ENCODE data around the gene IQSEC1. TPM values are rescaled to one million over a fixed set of nuclear protein-coding genes. Genes with fewer than 3 reads are reported as not detected.

Gene IQSEC1
- total and polyA plus RNA-seq, 2 of the 8 experiments (the other 6 are each of a cell fraction or from before 2014, with no cell fraction given), result 6.8 to 28.8 TPM

DNA sequence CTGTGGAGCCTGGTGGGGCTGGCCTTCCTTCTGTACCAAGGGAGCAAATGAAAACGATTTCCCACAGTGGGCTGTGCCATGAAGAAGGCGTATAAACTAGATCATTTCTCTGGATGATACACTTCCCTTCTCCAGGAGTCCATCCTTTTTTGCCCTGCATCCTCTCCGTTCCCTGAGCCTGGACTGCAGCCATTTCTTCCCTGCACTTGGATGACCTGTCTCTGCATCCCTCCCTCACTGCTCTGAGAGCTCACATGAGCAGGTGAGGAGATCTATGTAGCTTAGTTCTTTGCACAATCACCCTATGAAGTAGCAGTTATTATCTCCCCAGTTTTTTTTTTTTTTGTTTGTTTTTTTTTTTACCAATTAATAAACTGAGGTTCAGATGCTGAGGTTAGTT lies 46.7 kb downstream of the IQSEC1 start:
- no peak overlapping the region for H3K18ac ChIP-seq (ENCODE audit: extremely low read depth, low read length)
- no peak overlapping the region for H3K23ac ChIP-seq (ENCODE audit: insufficient read length)
- H4K5ac ChIP-seq (ENCODE audit: insufficient read length, low read depth, low read length), result no peak overlapping the region
- H3K79me1 ChIP-seq (ENCODE audit: low read depth, low read length), result peaks cover 2% of the 10 kb centered on the region; the same call in 1 of the 2 replicates
- FAIRE-seq (no peak), DNase-seq (ENCODE audit: low read depth in 1 of 2, low spot score in 2 of 2) (no peak)
- H2BK120ac ChIP-seq (replicated peaks; ENCODE audit: low read depth, low read length), result no peak overlapping the region
- no peak overlapping the region for H3K14ac ChIP-seq (ENCODE audit: insufficient read length)
- H3K9ac ChIP-seq (replicated peaks in 1 of 4; ENCODE audit: extremely low read depth in 1 of 4, low read depth in 3 of 4, low read length in 3 of 4), result no peak overlapping the region
- peaks cover 6% of the 10 kb centered on the region; the same call in 1 of the 2 replicates for H3K23me2 ChIP-seq (ENCODE audit: low read depth, low read length)
- H3K4ac ChIP-seq (replicated peaks; ENCODE audit: insufficient read length, low read depth, low read length), result no peak overlapping the region
- TF ChIP-seq TCF12 (IDR thresholded peaks at IDR 0.05; ENCODE audit: low read depth, low read length), result no peak
- TF ChIP-seq BRCA1 (IDR thresholded peaks at IDR 0.05; ENCODE audit: low read depth, low read length), result no peak
- TF ChIP-seq YY1 (IDR thresholded peaks at IDR 0.05; ENCODE audit: low read depth, low read length), result no peak
- no peak for TF ChIP-seq CTBP2 (IDR thresholded peaks at IDR 0.05; ENCODE audit: borderline replicate concordance, insufficient read depth, insufficient read length, low read length)
- no peak for TF ChIP-seq ZNF274 (IDR thresholded peaks at IDR 0.05; ENCODE audit: borderline replicate concordance, extremely low read depth, low read length)
- TF ChIP-seq, protein P1, sequence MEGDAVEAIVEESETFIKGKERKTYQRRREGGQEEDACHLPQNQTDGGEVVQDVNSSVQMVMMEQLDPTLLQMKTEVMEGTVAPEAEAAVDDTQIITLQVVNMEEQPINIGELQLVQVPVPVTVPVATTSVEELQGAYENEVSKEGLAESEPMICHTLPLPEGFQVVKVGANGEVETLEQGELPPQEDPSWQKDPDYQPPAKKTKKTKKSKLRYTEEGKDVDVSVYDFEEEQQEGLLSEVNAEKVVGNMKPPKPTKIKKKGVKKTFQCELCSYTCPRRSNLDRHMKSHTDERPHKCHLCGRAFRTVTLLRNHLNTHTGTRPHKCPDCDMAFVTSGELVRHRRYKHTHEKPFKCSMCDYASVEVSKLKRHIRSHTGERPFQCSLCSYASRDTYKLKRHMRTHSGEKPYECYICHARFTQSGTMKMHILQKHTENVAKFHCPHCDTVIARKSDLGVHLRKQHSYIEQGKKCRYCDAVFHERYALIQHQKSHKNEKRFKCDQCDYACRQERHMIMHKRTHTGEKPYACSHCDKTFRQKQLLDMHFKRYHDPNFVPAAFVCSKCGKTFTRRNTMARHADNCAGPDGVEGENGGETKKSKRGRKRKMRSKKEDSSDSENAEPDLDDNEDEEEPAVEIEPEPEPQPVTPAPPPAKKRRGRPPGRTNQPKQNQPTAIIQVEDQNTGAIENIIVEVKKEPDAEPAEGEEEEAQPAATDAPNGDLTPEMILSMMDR (IDR thresholded peaks at IDR 0.05; ENCODE audit: control extremely low read depth in 1 of 3, insufficient read depth in 1 of 3, low read depth in 1 of 3, low read length in 3 of 3), result no peak
- TF ChIP-seq SP2 (IDR thresholded peaks at IDR 0.05; ENCODE audit: low read length), result no peak
- no peak for TF ChIP-seq KDM1A (IDR thresholded peaks at IDR 0.05; ENCODE audit: borderline replicate concordance, low read length)
- TF ChIP-seq CEBPB (IDR thresholded peaks at IDR 0.05; ENCODE audit: low read depth, low read length), result no peak
- TF ChIP-seq EZH2 (IDR thresholded peaks at IDR 0.05; ENCODE audit: low read depth, low read length, severe bottlenecking), result no peak
- H4K91ac ChIP-seq (replicated peaks; ENCODE audit: insufficient read length, low read length), result no peak overlapping the region
- no peak overlapping the region for H2BK12ac ChIP-seq (ENCODE audit: low read depth, low read length)
- ChIA-PET POLR2A (ENCODE audit: partially characterized antibody) (interaction anchor here (1.0 kb wide), 1 partner anchor 20 kb away, joined by 4 read pairs; no protein-coding TSS in a partner anchor), CTCF (ENCODE audit: partially characterized antibody) (interaction anchor here (0.6 to 7.5 kb wide), 19 partner anchors 10 to 1038 kb away, joined by 3 to 71 read pairs (median 4); no protein-coding TSS in a partner anchor)
- H3K27me3 ChIP-seq (replicated peaks in 1 of 4; ENCODE audit: control insufficient read depth in 3 of 4, extremely low read depth in 1 of 4, insufficient read depth in 3 of 4, low read length in 3 of 4), result no peaks in the 10 kb centered on the region; a peak in 2 of 7 replicates
- H3K4me2 ChIP-seq (ENCODE audit: insufficient read depth in 1 of 2, low read depth in 2 of 2, low read length in 2 of 2), result no peak overlapping the region
- no peak overlapping the region for H2BK15ac ChIP-seq (ENCODE audit: low read length)
- 93% methylated on average over 3 of the region's 3 CpGs; no CpG with 5 or more reads in 1 of the 2 experiments for WGBS, 2 experiments (ENCODE audit: extremely low coverage in 1 of 2, insufficient coverage in 1 of 2, insufficient read length in 1 of 2, insufficient replicate concordance in 2 of 2, low coverage in 1 of 2, low lambda C conversion rate in 2 of 2, missing lambda C conversion rate in 1 of 2)
- no peak overlapping the region for H3K27ac ChIP-seq (ENCODE audit: low read depth, low read length)
- H2BK20ac ChIP-seq (ENCODE audit: low read length), result no peak overlapping the region
- H2AFZ ChIP-seq (ENCODE audit: low read length), result no peak overlapping the region
- H3K4me3 ChIP-seq (ENCODE audit: extremely low read depth in 1 of 4, insufficient read depth in 2 of 4, low read depth in 3 of 4, low read length in 4 of 4), result no peak overlapping the region
- no peaks in the 10 kb centered on the region for H3K9me3 ChIP-seq (ENCODE audit: insufficient read depth in 2 of 2, low read depth in 1 of 2, low read length in 1 of 2)
- no peaks in the 10 kb centered on the region for H3K36me3 ChIP-seq (ENCODE audit: control insufficient read depth in 2 of 4, insufficient read depth in 4 of 4, low read length in 3 of 4)
- H2AK5ac ChIP-seq (ENCODE audit: low read depth, low read length), result no peak overlapping the region
- no peaks in the 10 kb centered on the region for H4K20me1 ChIP-seq (replicated peaks in 1 of 2; ENCODE audit: control insufficient read depth in 1 of 2, insufficient read depth in 2 of 2, low read length in 2 of 2)
- H2BK5ac ChIP-seq (ENCODE audit: low read depth, low read length), result no peak overlapping the region
- H3K79me2 ChIP-seq (ENCODE audit: control insufficient read depth in 1 of 2, insufficient read depth in 2 of 2, low read length in 2 of 2), result no peaks in the 10 kb centered on the region
- no peak overlapping the region for H4K8ac ChIP-seq (ENCODE audit: extremely low read depth, insufficient read depth, low read length)
- H3K4me1 ChIP-seq (replicated peaks in 1 of 4; ENCODE audit: control insufficient read depth in 3 of 4, insufficient read depth in 4 of 4, low read length in 3 of 4), result peaks cover 0 to 11% (median 8%) of the 10 kb centered on the region in 4 experiments; a peak in 5 of 7 replicates
- H3K56ac ChIP-seq (replicated peaks; ENCODE audit: insufficient read length, low read depth, low read length), result no peak overlapping the region
